CD4-positive, alpha-beta T cell treated with Interleukin-10 for 1 hour (primary cell): Measurements from ENCODE around the gene HACE1.
"Not testable (repeated sequence)": the region's sequence is repeated elsewhere in the genome, so short reads cannot be mapped to it uniquely, and the experiment has no call there.

ENCODE experiments used
- DNase-seq: peaks from one replicate; pipeline ENCODE4 v3.0.0-alpha.2; 2020

The HACE1 gene

GRCh38 chr6:104859225-104860146 lies at the start of gene HACE1:
Gene HACE1, minus strand, starts transcription at chr6:104859919. Its CDS starts 277 bp downstream, at chr6:104859642.
- DNase-seq = peak; percentile 90

GRCh38 chr6:104908888-104909525 lies 49.3 kb upstream of the HACE1 start:
- DNase-seq = no peak

GRCh38 chr6:104908031-104908887 lies 48.5 kb upstream of the HACE1 start:
- no peak for DNase-seq

GRCh38 chr6:104898893-104899292 lies 39.2 kb upstream of the HACE1 start:
- not testable (repeated sequence) for DNase-seq

- no peak for DNase-seq
Measured at GRCh38 chr6:104896914-104897313, 37.2 kb upstream of the HACE1 start.

GRCh38 chr6:104888066-104888465 lies 28.3 kb upstream of the HACE1 start:
- no peak for DNase-seq

- peak; percentile 2 for DNase-seq
Measured at GRCh38 chr6:104887350-104887749, 27.6 kb upstream of the HACE1 start.

GRCh38 chr6:104885518-104886043 lies 25.9 kb upstream of the HACE1 start:
- no peak for DNase-seq

GRCh38 chr6:104884867-104885517 lies 25.3 kb upstream of the HACE1 start:
- DNase-seq = no peak

GRCh38 chr6:104881964-104882668 lies 22.4 kb upstream of the HACE1 start:
- DNase-seq = no peak

- no peak for DNase-seq
Measured at GRCh38 chr6:104862456-104862855, 2.7 kb upstream of the HACE1 start.

GRCh38 chr6:104860221-104860620 lies 502 bp upstream of the HACE1 start:
- DNase-seq = no peak

- DNase-seq = peak; percentile 1
Measured at GRCh38 chr6:104858642-104859041, 1.1 kb downstream of the HACE1 start.

- DNase-seq = no peak
Measured at GRCh38 chr6:104855507-104855906, 4.2 kb downstream of the HACE1 start.

GRCh38 chr6:104847721-104848120 lies 12.0 kb downstream of the HACE1 start:
- not testable (repeated sequence) for DNase-seq

- no peak for DNase-seq
Measured at GRCh38 chr6:104843229-104843628, 16.5 kb downstream of the HACE1 start.

- no peak for DNase-seq
Measured at GRCh38 chr6:104837158-104837557, 22.6 kb downstream of the HACE1 start.

- not testable (repeated sequence) for DNase-seq
Measured at GRCh38 chr6:104836479-104837020, 23.2 kb downstream of the HACE1 start.

- DNase-seq = no peak
Measured at GRCh38 chr6:104835782-104836181, 23.9 kb downstream of the HACE1 start.

GRCh38 chr6:104829183-104829958 lies 30.3 kb downstream of the HACE1 start:
- no peak for DNase-seq

GRCh38 chr6:104828478-104828877 lies 31.2 kb downstream of the HACE1 start:
- no peak for DNase-seq
